Measurements from ENCODE around the gene RYR2. TPM values are rescaled to one million over a fixed set of nuclear protein-coding genes. Genes with fewer than 3 reads are reported as not detected.

Gene RYR2
- total RNA-seq, 1 donor from 2014 or later: 0.90 TPM

- H3K4me3 Mint-ChIP-seq: no peak overlapping the region
- H3K27me3 Mint-ChIP-seq (ENCODE audit: insufficient read depth, low read depth): no peaks in the 10 kb centered on the region
- H3K4me3 ChIP-seq: no peak overlapping the region
- H2AFZ ChIP-seq (replicated peaks): no peak overlapping the region
- no peak overlapping the region for H3K4me2 ChIP-seq
- no peak overlapping the region for H3K27ac ChIP-seq
- H3K36me3 Mint-ChIP-seq: no peaks in the 10 kb centered on the region
- no peaks in the 10 kb centered on the region for H4K20me1 ChIP-seq (ENCODE audit: low read depth)
- no peak overlapping the region for H3K27ac Mint-ChIP-seq
- no peaks in the 10 kb centered on the region for H3K79me2 ChIP-seq (ENCODE audit: low read depth)
- peaks cover 4% of the 10 kb centered on the region for H3K4me1 Mint-ChIP-seq
- no peaks in the 10 kb centered on the region for H3K4me1 ChIP-seq
- TF ChIP-seq EZH2 (IDR thresholded peaks at IDR 0.05) (no peak), CTCF (IDR thresholded peaks at IDR 0.05) (no peak), EZH2phosphoT487 (IDR thresholded peaks at IDR 0.05) (no peak)
- no peak for DNase-seq (ENCODE audit: low spot score)
- no peaks in the 10 kb centered on the region for H3K36me3 ChIP-seq
- no peaks in the 10 kb centered on the region for H3F3A ChIP-seq (ENCODE audit: low read depth)
- no peak overlapping the region for H3K9ac ChIP-seq
- no peaks in the 10 kb centered on the region for H3K9me3 Mint-ChIP-seq
- H3K27me3 ChIP-seq: no peaks in the 10 kb centered on the region
- H3K9me3 ChIP-seq (ENCODE audit: low read depth): no peaks in the 10 kb centered on the region
Measured at GRCh38 chr1:237525102-237525501, 483.1 kb downstream of the RYR2 start.

- H3K36me3 Mint-ChIP-seq: no peaks in the 10 kb centered on the region
- Histone ChIP-seq H3K27me3 (no peaks in the 10 kb centered on the region), H3K4me1 (no peaks in the 10 kb centered on the region), H3K4me3 (no peak overlapping the region), H3K79me2 (ENCODE audit: low read depth) (no peaks in the 10 kb centered on the region), H3K4me2 (no peak overlapping the region), H3K9ac (no peak overlapping the region), H2AFZ (replicated peaks) (no peak overlapping the region), H3K9me3 (ENCODE audit: low read depth) (no peaks in the 10 kb centered on the region), H3K27ac (no peak overlapping the region), H3K36me3 (no peaks in the 10 kb centered on the region), H4K20me1 (ENCODE audit: low read depth) (no peaks in the 10 kb centered on the region), H3F3A (ENCODE audit: low read depth) (no peaks in the 10 kb centered on the region)
- no peak overlapping the region for H3K27ac Mint-ChIP-seq
- H3K9me3 Mint-ChIP-seq: no peaks in the 10 kb centered on the region
- TF ChIP-seq EZH2 (IDR thresholded peaks at IDR 0.05) (no peak), EZH2phosphoT487 (IDR thresholded peaks at IDR 0.05) (no peak), CTCF (IDR thresholded peaks at IDR 0.05) (no peak)
- peaks cover 4% of the 10 kb centered on the region for H3K4me1 Mint-ChIP-seq
- no peaks in the 10 kb centered on the region for H3K27me3 Mint-ChIP-seq (ENCODE audit: insufficient read depth, low read depth)
- no peak for DNase-seq (ENCODE audit: low spot score)
- no peak overlapping the region for H3K4me3 Mint-ChIP-seq
Measured at GRCh38 chr1:237527761-237528160, 485.8 kb downstream of the RYR2 start.

- no peak for DNase-seq (ENCODE audit: low spot score)
- H3K4me3 ChIP-seq: no peak overlapping the region
- Mint-ChIP-seq H3K4me3 (no peak overlapping the region), H3K27ac (no peak overlapping the region), H3K36me3 (no peaks in the 10 kb centered on the region), H3K4me1 (peaks cover 4% of the 10 kb centered on the region), H3K9me3 (no peaks in the 10 kb centered on the region), H3K27me3 (ENCODE audit: insufficient read depth, low read depth) (no peaks in the 10 kb centered on the region)
- H3K4me2 ChIP-seq: no peak overlapping the region
- no peaks in the 10 kb centered on the region for H3K79me2 ChIP-seq (ENCODE audit: low read depth)
- H2AFZ ChIP-seq (replicated peaks): no peak overlapping the region
- no peaks in the 10 kb centered on the region for H4K20me1 ChIP-seq (ENCODE audit: low read depth)
- no peak overlapping the region for H3K9ac ChIP-seq
- TF ChIP-seq CTCF (IDR thresholded peaks at IDR 0.05) (no peak), EZH2 (IDR thresholded peaks at IDR 0.05) (no peak), EZH2phosphoT487 (IDR thresholded peaks at IDR 0.05) (no peak)
- no peaks in the 10 kb centered on the region for H3K27me3 ChIP-seq
- H3K9me3 ChIP-seq (ENCODE audit: low read depth): no peaks in the 10 kb centered on the region
- H3K36me3 ChIP-seq: no peaks in the 10 kb centered on the region
- H3K4me1 ChIP-seq: no peaks in the 10 kb centered on the region
- no peak overlapping the region for H3K27ac ChIP-seq
- H3F3A ChIP-seq (ENCODE audit: low read depth): no peaks in the 10 kb centered on the region
Measured at GRCh38 chr1:237528545-237528944, 486.6 kb downstream of the RYR2 start.
